NCI-H774 (cell line): ENCODE measurements around the gene CT45A6.
"Not testable (repeated sequence)": the region's sequence is repeated elsewhere in the genome, so short reads cannot be mapped to it uniquely, and the experiment has no call there.

Source experiments
- DNase-seq: peaks from one replicate; lab custom pipeline; 2025; lab: John Stamatoyannopoulos, UW

The CT45A6 gene

DNA sequence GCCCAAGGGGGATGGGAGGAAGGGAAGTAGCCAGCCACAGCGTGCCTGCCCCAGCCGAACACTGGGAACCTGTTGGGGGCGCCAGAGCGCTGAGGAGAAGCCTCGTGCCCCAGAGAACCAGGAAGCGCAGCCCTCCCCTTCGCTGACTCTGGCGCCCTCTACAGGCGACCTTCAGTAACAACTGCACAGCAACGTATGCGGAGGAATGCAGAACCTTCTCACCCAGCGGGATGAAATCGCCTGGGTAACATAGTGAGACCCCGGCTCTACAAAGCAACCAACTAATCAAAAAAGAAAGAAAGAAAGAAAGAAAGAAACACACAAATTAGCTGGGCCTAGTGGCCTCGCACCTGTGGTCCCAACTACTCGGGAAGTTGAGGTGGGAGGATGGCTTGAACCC, at the start of gene CT45A6:
CT45A6 (minus strand) TSS at position 101 of the 400 bp plus-strand sequence. CDS start 3,794 bp downstream, outside the sequence.
- not testable (repeated sequence) for DNase-seq

DNA sequence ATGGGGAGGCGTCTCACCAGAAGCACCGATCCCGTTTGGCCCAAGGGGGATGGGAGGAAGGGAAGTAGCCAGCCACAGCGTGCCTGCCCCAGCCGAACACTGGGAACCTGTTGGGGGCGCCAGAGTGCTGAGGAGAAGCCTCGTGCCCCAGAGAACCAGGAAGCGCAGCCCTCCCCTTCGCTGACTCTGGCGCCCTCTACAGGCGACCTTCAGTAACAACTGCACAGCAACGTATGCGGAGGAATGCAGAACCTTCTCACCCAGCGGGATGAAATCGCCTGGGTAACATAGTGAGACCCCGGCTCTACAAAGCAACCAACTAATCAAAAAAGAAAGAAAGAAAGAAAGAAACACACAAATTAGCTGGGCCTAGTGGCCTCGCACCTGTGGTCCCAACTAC, 34.6 kb upstream of the CT45A6 start, which contains the start of gene CT45A7:
CT45A7 (minus strand) TSS at position 101 of the 400 bp plus-strand sequence. CDS start 3,747 bp downstream, outside the sequence.
- DNase-seq = not testable (repeated sequence)

- not testable (repeated sequence) for DNase-seq
These were observed 17.3 kb upstream of the CT45A6 start, which contains the start of gene CT45A2 for GRCh38 chrX:135819912-135820311. TSS of gene CT45A2 (minus strand) at chrX:135820012. CDS start at chrX:135816265, 3,747 bp downstream.

- not testable (repeated sequence) for DNase-seq
These were observed 17.2 kb downstream of the CT45A6 start, which contains the start of gene CT45A5 for GRCh38 chrX:135785403-135785802. TSS of gene CT45A5 (minus strand) at chrX:135785503. CDS start at chrX:135781729, 3,774 bp downstream.

GRCh38 chrX:135768091-135768490, 34.5 kb downstream of the CT45A6 start, which contains the start of gene CT45A3:
TSS of gene CT45A3 (minus strand) at chrX:135768191. CDS start at chrX:135764444, 3,747 bp downstream.
- not testable (repeated sequence) for DNase-seq

- DNase-seq = not testable (repeated sequence)
These were observed 57.8 kb downstream of the CT45A6 start for GRCh38 chrX:135744739-135745138.
